ENCODE data around the gene NDRG3. TPM values are rescaled to one million over a fixed set of nuclear protein-coding genes. Genes with fewer than 3 reads are reported as not detected.
A peak's percentile ranks its signal among the peaks of the same experiment; 100 is the strongest.
"Not testable (repeated sequence)": the region's sequence is repeated elsewhere in the genome, so short reads cannot be mapped to it uniquely, and the experiment has no call there.

The NDRG3 gene
- total RNA-seq, 6 donors from 2014 or later: 7.8 to 28.7 (median 18.2) TPM

DNA sequence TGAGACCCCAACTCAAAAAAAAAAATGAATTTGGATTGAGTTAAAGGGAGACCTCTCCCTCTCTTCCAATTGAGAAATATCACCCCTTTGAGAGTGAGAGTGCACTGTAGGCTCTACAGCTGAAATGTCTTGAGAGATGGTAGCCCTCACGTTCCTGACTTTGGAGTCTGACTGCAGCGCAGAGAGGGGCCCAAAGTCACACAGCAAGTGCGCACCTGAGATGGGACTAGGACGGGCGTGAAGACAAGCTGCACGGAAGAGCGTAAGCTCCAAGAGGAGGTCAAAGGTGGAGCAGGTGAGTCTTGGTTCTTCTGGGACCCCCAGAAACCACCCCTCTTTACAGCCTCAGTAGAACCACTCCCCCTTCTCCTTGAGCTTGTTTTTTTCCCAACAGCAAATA, 100.5 kb downstream of the NDRG3 start:
- 69 to 95% methylated on average over 7 of the region's 7 CpGs for WGBS, 2 donors
- Histone ChIP-seq H3K4me3 (peak overlapping the region in 3 of 4 donors; percentile 16 to 26 (median 16)), H3K27ac (peak overlapping the region in 3 of 4 donors; percentile 27 to 60 (median 56))

GRCh38 chr20:36644706-36645095, 101.2 kb downstream of the NDRG3 start:
- TF ChIP-seq EP300 (IDR thresholded peaks at IDR 0.05): no peak
- TF ChIP-seq POLR2A (IDR thresholded peaks at IDR 0.05): no peak
- TF ChIP-seq POLR2AphosphoS5 (IDR thresholded peaks at IDR 0.05): no peak
- no peak for TF ChIP-seq CTCF (IDR thresholded peaks at IDR 0.05)
- no peak for ATAC-seq (ENCODE audit: low FRiP score in 2 of 2)
- no peaks in the 10 kb centered on the region for H3K27me3 ChIP-seq
- no peaks in the 10 kb centered on the region for H3K36me3 ChIP-seq
- peak overlapping the region in 3 of 4 donors; percentile 7 to 26 (median 16) for H3K4me3 ChIP-seq
- no peaks in the 10 kb centered on the region for H3K4me1 ChIP-seq
- 72 to 85% methylated on average over 7 of the region's 7 CpGs for WGBS, 2 donors
- H3K9me3 ChIP-seq: no peaks in the 10 kb centered on the region
- no peak for DNase-seq
- peak overlapping the region in 2 of 4 donors; percentile 56 to 60 for H3K27ac ChIP-seq

More for the DNA sequence above, 100.5 kb downstream of the NDRG3 start:
- Histone ChIP-seq H3K9me3 (no peaks in the 10 kb centered on the region), H3K27me3 (no peaks in the 10 kb centered on the region), H3K4me1 (no peaks in the 10 kb centered on the region), H3K36me3 (no peaks in the 10 kb centered on the region)
- DNase-seq (no peak), ATAC-seq (ENCODE audit: low FRiP score in 2 of 2) (no peak)
- no peak for TF ChIP-seq POLR2A (IDR thresholded peaks at IDR 0.05)

GRCh38 chr20:36644032-36644705, 101.7 kb downstream of the NDRG3 start:
- WGBS, 2 donors: 56 to 83% methylated on average over 1 to 5 of the region's 5 CpGs

GRCh38 chr20:36642136-36642535, 103.8 kb downstream of the NDRG3 start:
- H3K27ac ChIP-seq: no peak overlapping the region
- 76 to 77% methylated on average over 6 of the region's 6 CpGs for WGBS, 2 donors
- no peak for DNase-seq
- H3K36me3 ChIP-seq: no peaks in the 10 kb centered on the region
- no peak for ATAC-seq (ENCODE audit: low FRiP score in 2 of 2)
- H3K9me3 ChIP-seq: no peaks in the 10 kb centered on the region
- H3K4me1 ChIP-seq: no peaks in the 10 kb centered on the region
- H3K4me3 ChIP-seq: no peak overlapping the region
- H3K27me3 ChIP-seq: no peaks in the 10 kb centered on the region
- TF ChIP-seq CTCF (IDR thresholded peaks at IDR 0.05) (no peak), EP300 (IDR thresholded peaks at IDR 0.05) (no peak), POLR2AphosphoS5 (IDR thresholded peaks at IDR 0.05) (no peak), POLR2A (IDR thresholded peaks at IDR 0.05) (no peak)

More at GRCh38 chr20:36644032-36644705, 101.7 kb downstream of the NDRG3 start:
- Histone ChIP-seq H3K27ac (no peak overlapping the region), H3K4me1 (no peaks in the 10 kb centered on the region), H3K4me3 (peak overlapping the region in 3 of 4 donors; percentile 7 to 26 (median 16)), H3K27me3 (no peaks in the 10 kb centered on the region), H3K9me3 (no peaks in the 10 kb centered on the region), H3K36me3 (no peaks in the 10 kb centered on the region)
- TF ChIP-seq EP300 (IDR thresholded peaks at IDR 0.05) (no peak), POLR2A (IDR thresholded peaks at IDR 0.05) (peak in 1 of 4 donors; percentile 19)
- ATAC-seq (ENCODE audit: low FRiP score in 2 of 2) (peak in 1 of 2 donors; percentile 16), DNase-seq (peak in 1 of 2 donors; percentile 26)

GRCh38 chr20:36641506-36641843, 104.4 kb downstream of the NDRG3 start:
- H3K4me1 ChIP-seq: no peaks in the 10 kb centered on the region
- WGBS, 2 donors: 81 to 90% methylated on average over 3 of the region's 3 CpGs

DNA sequence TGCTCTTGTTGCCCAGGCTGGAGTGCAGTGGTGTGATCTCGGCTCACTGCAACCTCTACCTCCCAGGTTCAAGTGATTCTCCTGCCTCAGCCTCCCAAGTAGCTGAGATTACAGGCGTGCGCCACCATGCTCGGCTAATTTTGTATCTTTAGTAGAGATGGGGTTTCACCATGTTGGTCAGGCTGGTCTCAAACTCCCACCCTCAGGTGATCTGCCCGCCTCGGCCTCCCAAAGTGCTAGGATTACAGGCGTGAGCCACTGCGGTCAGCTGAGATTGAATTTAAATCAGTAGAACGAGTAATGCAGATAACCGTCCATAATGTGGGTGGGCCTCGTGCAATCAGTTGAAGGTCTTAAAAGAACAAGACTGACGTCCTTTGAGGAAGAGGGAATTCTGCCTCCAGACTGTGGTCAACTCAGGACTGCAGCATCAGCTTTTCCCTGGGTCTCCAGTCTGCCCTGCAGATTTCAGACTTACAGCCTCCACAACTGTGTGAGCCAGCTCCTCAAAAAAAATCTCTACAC, 107.0 kb downstream of the NDRG3 start:
- H3K36me3 ChIP-seq; H3K9me3 ChIP-seq; H3K4me3 ChIP-seq; DNase-seq; H3K4me1 ChIP-seq; ATAC-seq (ENCODE audit: low FRiP score in 2 of 2); H3K27ac ChIP-seq; H3K27me3 ChIP-seq: not testable (repeated sequence)
- 95 to 97% methylated on average over 12 of the region's 12 CpGs for WGBS, 2 donors

More at GRCh38 chr20:36641506-36641843, 104.4 kb downstream of the NDRG3 start:
- no peaks in the 10 kb centered on the region for H3K27me3 ChIP-seq
- no peak overlapping the region for H3K4me3 ChIP-seq
- H3K9me3 ChIP-seq: no peaks in the 10 kb centered on the region
- ATAC-seq (ENCODE audit: low FRiP score in 2 of 2): no peak
- no peak for DNase-seq
- H3K27ac ChIP-seq: no peak overlapping the region
- TF ChIP-seq EP300 (IDR thresholded peaks at IDR 0.05) (no peak), POLR2A (IDR thresholded peaks at IDR 0.05) (no peak), POLR2AphosphoS5 (IDR thresholded peaks at IDR 0.05) (no peak), CTCF (IDR thresholded peaks at IDR 0.05) (no peak)
- no peaks in the 10 kb centered on the region for H3K36me3 ChIP-seq
